Raji (cell line): ENCODE data around the gene FKBP11.

Experiments
- POLR2A ChIP-seq: IDR thresholded peaks from 2 replicates; pipeline ENCODE4 v1.6.1; 2011; ENCODE audit warnings: low read depth, low read length, control low read depth; ENCODE audit not compliant: insufficient read depth

The FKBP11 gene

GRCh38 chr12:48933664-48934311, 8.5 kb upstream of the FKBP11 start:
- no peak for TF ChIP-seq POLR2A

DNA sequence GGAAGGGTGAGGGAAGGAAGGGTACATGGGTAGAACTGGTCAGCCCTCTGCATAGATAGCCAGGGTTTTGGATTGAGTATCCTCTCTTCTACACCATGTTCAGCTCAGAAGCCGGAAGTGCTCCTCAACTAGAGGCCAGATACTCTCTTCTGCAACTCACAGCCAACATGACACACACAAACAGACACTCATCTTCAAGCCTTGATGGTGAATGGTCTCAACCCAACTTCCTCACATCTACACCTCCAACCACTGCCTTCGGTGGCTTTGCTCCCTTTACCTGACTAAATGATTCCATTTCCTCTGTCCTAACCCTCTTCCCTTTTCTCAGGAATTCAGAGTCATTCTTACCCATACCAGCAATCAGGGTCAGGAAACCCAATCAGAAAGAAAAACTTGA, 7.6 kb upstream of the FKBP11 start:
- no peak for TF ChIP-seq POLR2A

DNA sequence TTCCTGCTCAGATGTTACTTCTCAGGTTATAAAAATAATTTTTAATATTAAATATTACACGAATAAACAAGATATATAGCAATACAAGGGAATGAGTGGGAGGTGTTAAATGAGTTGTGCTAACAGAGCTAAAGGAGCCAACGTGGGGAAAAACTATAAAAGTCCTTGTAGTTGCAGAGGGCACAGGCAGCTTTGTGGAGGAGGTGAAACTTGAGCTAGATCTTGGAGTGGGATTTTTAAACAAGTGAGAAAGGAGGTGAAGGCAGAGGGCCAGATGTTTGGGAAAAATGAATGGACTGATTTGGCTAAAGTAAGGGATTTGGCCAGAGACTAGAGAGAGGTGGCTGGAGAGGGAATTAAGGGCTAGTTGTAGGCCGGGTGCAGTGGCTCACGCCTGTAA, 5.2 kb upstream of the FKBP11 start:
- no peak for TF ChIP-seq POLR2A

- no peak for TF ChIP-seq POLR2A
Measured at GRCh38 chr12:48929551-48929950, 4.3 kb upstream of the FKBP11 start.

DNA sequence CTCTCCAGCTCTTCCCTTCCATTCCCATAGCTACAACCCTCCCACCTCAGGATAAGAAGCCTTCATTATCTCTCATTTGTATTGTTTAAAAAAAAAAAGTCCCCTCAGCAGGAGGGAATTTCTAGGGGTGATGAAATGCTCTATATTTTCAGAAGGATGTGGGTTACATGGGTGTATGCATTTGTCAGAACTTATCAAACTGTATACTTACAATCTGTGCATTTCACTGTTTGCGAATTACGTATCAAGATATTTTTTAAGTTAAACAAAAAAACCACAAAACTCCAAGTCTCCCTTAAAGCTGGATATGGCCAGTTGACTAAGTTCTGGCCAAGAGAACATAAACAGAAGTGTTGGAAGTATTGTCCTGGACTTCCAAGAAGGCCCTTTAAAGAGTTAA, 2.0 kb upstream of the FKBP11 start:
- no peak for TF ChIP-seq POLR2A

DNA sequence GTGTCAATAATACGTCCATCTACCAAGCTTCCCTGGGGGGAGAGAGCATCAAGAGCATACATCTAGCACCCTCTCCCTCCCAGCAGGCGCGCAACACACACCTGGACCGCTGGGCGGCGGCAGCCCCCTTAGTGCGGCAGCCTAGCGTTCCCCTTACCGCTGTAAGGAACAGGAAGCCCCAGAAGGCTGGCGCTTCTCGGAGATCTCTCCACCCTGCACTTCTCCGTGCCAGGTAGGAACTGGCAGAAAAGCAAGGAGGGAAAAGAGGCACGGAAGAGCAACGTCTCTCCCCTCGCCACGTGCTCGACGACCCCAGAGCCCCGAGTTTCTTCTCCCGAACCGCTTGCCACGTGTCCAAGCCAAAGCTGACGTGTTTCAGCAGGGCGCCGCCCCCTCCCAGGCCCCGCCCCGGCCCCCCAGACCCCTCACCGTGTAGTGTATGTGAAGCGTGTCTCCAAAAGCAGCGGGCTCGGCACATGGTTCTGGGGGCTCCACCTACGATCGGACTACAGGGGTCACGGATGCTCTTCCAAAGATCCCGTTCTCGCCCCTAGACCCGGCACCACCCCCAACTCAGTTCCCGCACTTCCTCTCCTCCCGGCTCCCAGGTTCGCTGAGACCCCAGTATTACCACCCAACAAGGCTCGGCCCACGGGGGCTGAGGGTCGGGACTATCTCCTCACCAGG, 532 bp downstream of the FKBP11 start:
- 0 out of 2 replicates have a peak, but pooled peaks have one; percentile 36 for TF ChIP-seq POLR2A

DNA sequence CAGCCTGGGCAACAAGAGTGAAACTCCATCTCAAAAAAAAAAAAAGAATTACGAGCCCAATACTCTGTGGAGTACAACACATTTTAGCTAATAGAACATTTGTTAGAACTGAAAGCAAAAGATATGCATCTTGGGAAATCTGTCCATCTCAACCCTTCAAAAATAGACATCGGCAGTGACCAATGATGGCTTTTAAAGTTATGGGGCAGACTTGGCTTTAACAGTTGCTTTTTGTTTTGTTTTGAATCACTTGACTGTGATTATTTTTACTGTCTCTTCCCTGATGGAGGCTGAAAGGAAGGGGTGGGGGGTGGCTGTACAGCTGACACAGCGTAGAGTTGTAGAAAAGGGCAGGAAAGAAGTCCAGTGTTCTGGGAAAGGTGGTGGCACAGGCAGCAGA, 2.2 kb downstream of the FKBP11 start:
- no peak for TF ChIP-seq POLR2A

- TF ChIP-seq POLR2A, result no peak
Measured at GRCh38 chr12:48917857-48918537, 7.3 kb downstream of the FKBP11 start.

GRCh38 chr12:48910196-48910595, 15.1 kb downstream of the FKBP11 start:
- TF ChIP-seq POLR2A, result no peak

DNA sequence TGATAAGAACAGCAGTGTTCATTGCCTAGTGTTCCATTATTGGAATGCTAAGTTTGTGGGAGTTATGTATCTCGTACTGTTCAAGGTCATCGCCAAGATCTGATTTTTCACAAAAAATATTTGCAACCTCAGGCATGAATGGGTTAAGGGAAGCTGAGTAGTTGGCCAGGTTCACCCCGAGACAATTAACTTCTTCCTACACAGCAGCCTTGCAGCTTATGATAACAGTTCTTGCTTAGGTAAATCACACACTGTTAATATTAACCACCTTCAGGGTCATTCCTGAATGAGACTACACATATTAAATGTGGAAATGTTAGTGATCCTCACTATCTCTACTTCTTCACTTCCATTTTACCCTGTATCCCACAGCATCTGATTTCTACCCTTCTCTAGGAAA, 18.0 kb downstream of the FKBP11 start:
- no peak for TF ChIP-seq POLR2A

- TF ChIP-seq POLR2A, result no peak
Measured at GRCh38 chr12:48903982-48904411, 21.3 kb downstream of the FKBP11 start.

- no peak for TF ChIP-seq POLR2A
Measured at GRCh38 chr12:48903363-48903981, 21.8 kb downstream of the FKBP11 start.

DNA sequence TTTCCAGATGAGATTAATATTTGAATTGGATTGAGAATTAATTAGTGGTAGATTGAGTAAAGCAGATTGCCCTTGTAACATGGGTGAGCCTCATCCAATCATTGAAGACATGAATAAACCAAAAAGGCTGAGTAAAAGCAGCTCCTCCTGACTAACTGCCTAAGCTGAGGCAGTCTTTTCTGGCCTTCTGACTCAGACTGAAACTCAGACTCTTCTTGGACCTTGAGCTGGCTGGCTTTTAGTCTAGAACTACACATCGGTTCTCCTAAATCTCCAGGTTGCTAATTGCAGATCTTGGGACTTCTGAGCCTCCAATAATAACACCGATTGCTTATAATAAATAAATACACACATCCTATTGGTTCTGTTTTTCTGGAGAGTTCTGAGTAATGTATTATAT, 24.0 kb downstream of the FKBP11 start:
- no peak for TF ChIP-seq POLR2A

DNA sequence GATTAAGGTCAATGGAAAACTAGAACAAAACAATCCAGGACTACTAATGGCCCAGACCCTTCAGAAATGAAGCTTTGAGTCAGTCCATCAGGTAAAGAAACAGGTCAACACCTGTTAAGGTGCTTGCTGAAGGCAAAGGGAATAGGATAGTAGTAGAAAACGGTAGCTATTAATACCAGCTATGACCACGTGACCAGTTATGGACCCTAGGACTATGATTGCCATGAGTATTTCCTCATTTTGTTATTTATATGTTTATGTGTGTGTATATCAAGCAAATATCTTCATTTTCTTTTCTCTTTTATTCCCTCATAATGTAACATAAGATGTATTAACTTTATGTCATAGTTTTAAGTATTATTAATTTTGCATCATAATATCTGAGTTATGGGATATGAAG, 25.6 kb downstream of the FKBP11 start:
- no peak for TF ChIP-seq POLR2A

- no peak for TF ChIP-seq POLR2A
Measured at GRCh38 chr12:48894271-48894670, 31.0 kb downstream of the FKBP11 start.
